Neural progenitor cell (in vitro differentiated cells): ENCODE data around the gene ECM1. TPM values are rescaled to one million over a fixed set of nuclear protein-coding genes. Genes with fewer than 3 reads are reported as not detected.

Experiments
- DNase-seq: peaks from one replicate; pipeline ENCODE4 v3.0.0-alpha.2; 2016; ENCODE audit warnings: low spot score
- H2AFZ ChIP-seq: fragments of 200-600 bp; sonication (generic); replicated peaks from 2 replicates; pipeline ENCODE4 v1.6.1; 2016; ENCODE audit warnings: antibody characterized with exemption
- H3F3A ChIP-seq: fragments of 200-600 bp; sonication (generic); 2 replicates; pipeline ENCODE4 v1.6.1; 2016; ENCODE audit warnings: antibody characterized with exemption, low read depth
- H3K27ac ChIP-seq: fragments of 200-600 bp; sonication (generic); 2 replicates; pipeline ENCODE4 v1.5.1; 2016; ENCODE audit warnings: mild to moderate bottlenecking
- H3K27me3 ChIP-seq: fragments of 200-600 bp; sonication (generic); 2 replicates; pipeline ENCODE4 v1.6.1; 2016; ENCODE audit warnings: mild to moderate bottlenecking, moderate library complexity
- H3K36me3 ChIP-seq: fragments of 200-600 bp; sonication (generic); 2 replicates; pipeline ENCODE4 v1.5.1; 2016
- H3K4me1 ChIP-seq: fragments of 200-600 bp; sonication (generic); 2 replicates; pipeline ENCODE4 v1.6.1; 2016; ENCODE audit warnings: mixed run types
- H3K4me2 ChIP-seq: fragments of 200-600 bp; sonication (generic); 2 replicates; pipeline ENCODE4 v1.6.1; 2016
- H3K4me3 ChIP-seq: fragments of 200-600 bp; sonication (generic); 2 replicates; pipeline ENCODE4 v1.5.1; 2016
- H3K79me2 ChIP-seq: fragments of 200-600 bp; sonication (generic); 2 replicates; pipeline ENCODE4 v1.6.1; 2016; ENCODE audit warnings: low read depth
- H3K9ac ChIP-seq: fragments of 200-600 bp; sonication (generic); 2 replicates; pipeline ENCODE4 v1.6.1; 2016
- H3K9me3 ChIP-seq: fragments of 200-600 bp; sonication (generic); 2 replicates; pipeline ENCODE4 v1.5.1; 2016; ENCODE audit warnings: low read depth
- H4K20me1 ChIP-seq: fragments of 200-600 bp; sonication (generic); 2 replicates; pipeline ENCODE4 v1.6.1; 2016; ENCODE audit warnings: low read depth
- H3K27ac Mint-ChIP-seq: 3 replicates; pipeline ENCODE4 v1.8.0; 2021; ENCODE audit warnings: mixed read lengths
- H3K27me3 Mint-ChIP-seq: 2 replicates; pipeline ENCODE4 v1.8.0; 2022; ENCODE audit warnings: low read depth, mild to moderate bottlenecking, inconsistent platforms, moderate library complexity, mixed read lengths; ENCODE audit not compliant: insufficient read depth
- H3K36me3 Mint-ChIP-seq: 3 replicates; pipeline ENCODE4 v1.8.0; 2021; ENCODE audit warnings: mixed read lengths
- H3K4me1 Mint-ChIP-seq: 3 replicates; pipeline ENCODE4 v1.8.0; 2021; ENCODE audit warnings: mixed read lengths
- H3K4me3 Mint-ChIP-seq: 3 replicates; pipeline ENCODE4 v1.8.0; 2021; ENCODE audit warnings: mild to moderate bottlenecking, moderate library complexity, mixed read lengths
- H3K9me3 Mint-ChIP-seq: 3 replicates; pipeline ENCODE4 v1.8.0; 2020; ENCODE audit warnings: mixed read lengths
- EZH2 ChIP-seq: fragments of 200-600 bp; sonication (generic); IDR thresholded peaks from 2 replicates; pipeline ENCODE4 v1.6.1; 2017; ENCODE audit warnings: antibody characterized with exemption, mild to moderate bottlenecking, moderate library complexity
- EZH2phosphoT487 ChIP-seq: fragments of 200-600 bp; sonication (generic); IDR thresholded peaks from 2 replicates; pipeline ENCODE4 v1.6.1; 2017; ENCODE audit warnings: antibody characterized with exemption
- total RNA-seq: library from RNA; depleted of rRNA; stranded (reverse); fragments of >200 nt; gene quantifications from 2 replicates; pipeline ENCODE4 v1.2.3, GENCODE V29; 2015; ENCODE audit warnings: low replicate concordance
- TF ChIP-seq, protein P1 (sequence below): fragments of 200-600 bp; sonication (generic); IDR thresholded peaks from 2 replicates; pipeline ENCODE4 v1.5.1; 2017; ENCODE audit warnings: antibody characterized with exemption, mild to moderate bottlenecking

Gene ECM1
- total RNA-seq, 1 donor from 2014 or later: 0.30 TPM

DNA sequence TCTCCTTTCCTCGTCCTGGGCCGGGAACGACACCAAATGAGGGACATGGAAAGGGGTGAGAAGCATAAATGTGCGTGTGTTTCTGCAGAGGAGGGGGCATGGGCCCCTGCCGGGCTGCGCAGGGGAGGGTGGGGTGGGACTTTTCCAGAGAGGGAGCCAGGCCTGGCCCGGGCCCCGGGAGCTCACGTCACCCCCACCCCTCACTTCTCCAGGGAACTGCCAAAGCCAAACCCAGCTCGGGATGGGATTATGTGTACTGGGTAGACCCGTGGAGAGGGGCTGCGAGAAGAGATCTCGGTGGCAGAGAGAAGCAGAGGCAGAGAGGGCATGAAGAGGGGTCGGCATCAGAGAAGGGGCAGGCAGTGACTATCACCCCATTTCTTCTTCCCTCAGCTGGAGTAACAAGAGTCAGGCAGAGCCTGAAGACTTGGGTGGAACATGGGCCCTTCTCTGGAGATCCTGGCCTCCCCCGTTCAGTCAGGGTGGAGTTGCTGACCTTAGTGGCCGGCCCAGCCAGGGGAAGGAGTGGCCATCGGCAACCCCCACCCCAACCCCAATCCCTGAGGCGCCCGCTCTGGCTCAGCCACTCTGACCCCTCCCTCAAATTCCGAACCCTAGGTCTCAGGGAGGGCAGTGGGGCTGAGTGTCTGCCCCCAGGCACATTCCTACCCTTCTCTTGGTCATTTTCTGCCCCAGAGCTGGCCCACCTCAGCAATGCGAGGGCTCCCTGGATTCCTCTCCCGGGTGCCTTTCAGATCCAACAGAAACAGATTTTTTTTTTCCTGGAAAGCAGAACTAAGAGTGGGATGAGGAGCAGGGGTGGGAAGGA lies 42.5 kb downstream of the ECM1 start:
- Histone ChIP-seq H4K20me1 (peaks cover 18% of the 10 kb centered on the region), H3K27ac (no peak overlapping the region), H3K4me3 (no peak overlapping the region), H3F3A (peaks cover 33% of the 10 kb centered on the region), H3K9ac (no peak overlapping the region), H3K36me3 (no peaks in the 10 kb centered on the region), H3K4me1 (peaks cover 13% of the 10 kb centered on the region), H3K27me3 (peaks cover 48% of the 10 kb centered on the region), H3K79me2 (no peaks in the 10 kb centered on the region), H3K9me3 (no peaks in the 10 kb centered on the region), H2AFZ (no peak overlapping the region), H3K4me2 (no peak overlapping the region)
- H3K36me3 Mint-ChIP-seq: peaks cover 2% of the 10 kb centered on the region
- TF ChIP-seq, protein P1, sequence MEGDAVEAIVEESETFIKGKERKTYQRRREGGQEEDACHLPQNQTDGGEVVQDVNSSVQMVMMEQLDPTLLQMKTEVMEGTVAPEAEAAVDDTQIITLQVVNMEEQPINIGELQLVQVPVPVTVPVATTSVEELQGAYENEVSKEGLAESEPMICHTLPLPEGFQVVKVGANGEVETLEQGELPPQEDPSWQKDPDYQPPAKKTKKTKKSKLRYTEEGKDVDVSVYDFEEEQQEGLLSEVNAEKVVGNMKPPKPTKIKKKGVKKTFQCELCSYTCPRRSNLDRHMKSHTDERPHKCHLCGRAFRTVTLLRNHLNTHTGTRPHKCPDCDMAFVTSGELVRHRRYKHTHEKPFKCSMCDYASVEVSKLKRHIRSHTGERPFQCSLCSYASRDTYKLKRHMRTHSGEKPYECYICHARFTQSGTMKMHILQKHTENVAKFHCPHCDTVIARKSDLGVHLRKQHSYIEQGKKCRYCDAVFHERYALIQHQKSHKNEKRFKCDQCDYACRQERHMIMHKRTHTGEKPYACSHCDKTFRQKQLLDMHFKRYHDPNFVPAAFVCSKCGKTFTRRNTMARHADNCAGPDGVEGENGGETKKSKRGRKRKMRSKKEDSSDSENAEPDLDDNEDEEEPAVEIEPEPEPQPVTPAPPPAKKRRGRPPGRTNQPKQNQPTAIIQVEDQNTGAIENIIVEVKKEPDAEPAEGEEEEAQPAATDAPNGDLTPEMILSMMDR: no peak
- TF ChIP-seq EZH2: no peak
- TF ChIP-seq EZH2phosphoT487: no peak
- H3K4me3 Mint-ChIP-seq: peak overlapping the region; percentile 87
- no peaks in the 10 kb centered on the region for H3K9me3 Mint-ChIP-seq
- H3K27me3 Mint-ChIP-seq: peaks cover 23% of the 10 kb centered on the region
- peaks cover 23% of the 10 kb centered on the region for H3K4me1 Mint-ChIP-seq
- H3K27ac Mint-ChIP-seq: no peak overlapping the region
- peak; percentile 13 for DNase-seq

DNA sequence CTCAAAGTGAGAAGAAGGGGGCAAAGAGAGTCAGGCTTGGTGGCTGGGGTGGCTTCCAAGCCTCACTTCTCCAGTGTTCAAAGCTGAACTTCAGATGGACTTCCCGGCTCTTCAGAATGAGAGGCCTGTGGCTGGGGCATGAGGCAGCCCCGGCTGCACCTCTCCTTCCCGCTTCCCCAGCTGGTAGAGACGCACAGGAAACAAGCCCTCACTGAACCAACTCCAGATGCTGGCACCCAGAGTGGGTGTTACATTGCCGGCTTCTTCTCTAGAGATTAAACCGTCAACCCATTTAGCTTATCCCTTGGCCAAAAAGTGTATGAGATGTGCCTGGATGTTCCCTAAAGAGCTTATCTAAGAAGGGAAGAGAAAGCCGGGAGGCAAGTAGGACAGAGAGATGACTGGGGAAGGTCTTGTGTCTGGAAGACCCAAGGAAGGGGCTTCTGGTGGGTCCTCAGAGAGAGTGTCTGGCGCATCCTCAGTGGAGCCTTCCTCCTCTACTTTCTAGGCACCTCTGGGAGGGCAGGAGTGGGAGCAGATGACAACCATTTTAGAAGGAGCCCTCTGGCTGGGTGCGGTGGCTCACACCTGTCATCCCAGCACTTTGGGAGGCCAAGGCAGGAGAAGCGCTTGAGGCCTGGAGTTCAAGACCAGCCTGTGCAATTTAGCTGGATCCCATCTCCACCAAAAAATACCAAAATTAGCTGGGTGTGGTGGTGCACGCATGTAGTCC lies 43.3 kb downstream of the ECM1 start:
- Histone ChIP-seq H3K4me2 (no peak overlapping the region), H4K20me1 (peaks cover 18% of the 10 kb centered on the region), H3K36me3 (no peaks in the 10 kb centered on the region), H3K4me1 (peaks cover 17% of the 10 kb centered on the region), H3K9me3 (no peaks in the 10 kb centered on the region), H3F3A (peaks cover 33% of the 10 kb centered on the region), H3K27ac (no peak overlapping the region), H2AFZ (no peak overlapping the region), H3K4me3 (no peak overlapping the region), H3K79me2 (no peaks in the 10 kb centered on the region), H3K9ac (no peak overlapping the region), H3K27me3 (peaks cover 48% of the 10 kb centered on the region)
- TF ChIP-seq, protein P1: no peak
- TF ChIP-seq EZH2phosphoT487: no peak
- no peak for TF ChIP-seq EZH2
- Mint-ChIP-seq H3K9me3 (no peaks in the 10 kb centered on the region), H3K27ac (no peak overlapping the region), H3K27me3 (peaks cover 22% of the 10 kb centered on the region), H3K4me1 (peaks cover 24% of the 10 kb centered on the region), H3K4me3 (peak overlapping the region; percentile 41), H3K36me3 (peaks cover 2% of the 10 kb centered on the region)
- DNase-seq: peak; percentile 2

DNA sequence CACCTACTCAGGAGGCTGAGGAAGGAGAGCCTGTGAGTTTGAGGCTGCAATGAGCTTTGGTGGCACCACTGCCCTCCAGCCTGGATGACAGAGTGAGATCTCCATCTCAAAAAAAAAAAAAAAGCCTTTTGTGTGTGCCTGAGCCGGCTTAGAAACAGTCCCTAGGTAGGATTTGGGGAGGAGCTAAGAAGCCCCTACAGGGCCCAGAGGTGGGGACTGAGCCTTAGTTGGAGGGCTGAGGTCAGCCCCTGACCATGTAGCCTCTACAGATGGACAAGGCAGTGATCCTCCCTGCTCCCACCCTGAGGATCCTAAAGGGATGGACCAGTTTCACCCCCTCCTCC lies 43.8 kb downstream of the ECM1 start:
- Histone ChIP-seq H3K9me3 (no peaks in the 10 kb centered on the region), H3K4me1 (peaks cover 18% of the 10 kb centered on the region), H3K36me3 (no peaks in the 10 kb centered on the region), H3K4me3 (no peak overlapping the region), H3K4me2 (no peak overlapping the region), H2AFZ (no peak overlapping the region), H3K9ac (no peak overlapping the region), H3K79me2 (no peaks in the 10 kb centered on the region), H3K27me3 (peaks cover 46% of the 10 kb centered on the region), H4K20me1 (peaks cover 18% of the 10 kb centered on the region), H3K27ac (no peak overlapping the region), H3F3A (peaks cover 30% of the 10 kb centered on the region)
- Mint-ChIP-seq H3K27me3 (peaks cover 18% of the 10 kb centered on the region), H3K27ac (no peak overlapping the region), H3K4me1 (peaks cover 27% of the 10 kb centered on the region), H3K9me3 (no peaks in the 10 kb centered on the region), H3K4me3 (peak overlapping the region; percentile 41), H3K36me3 (peaks cover 2% of the 10 kb centered on the region)
- TF ChIP-seq EZH2phosphoT487 (no peak), EZH2 (no peak)
- TF ChIP-seq, protein P1: no peak
- DNase-seq: peak; percentile 46
